ENCODE measurements around the gene NUFIP2. TPM values are rescaled to one million over a fixed set of nuclear protein-coding genes. Genes with fewer than 3 reads are reported as not detected.

Gene NUFIP2
- total RNA-seq, 6 donors from 2014 or later: 17.9 to 85.9 (median 38.4) TPM

DNA sequence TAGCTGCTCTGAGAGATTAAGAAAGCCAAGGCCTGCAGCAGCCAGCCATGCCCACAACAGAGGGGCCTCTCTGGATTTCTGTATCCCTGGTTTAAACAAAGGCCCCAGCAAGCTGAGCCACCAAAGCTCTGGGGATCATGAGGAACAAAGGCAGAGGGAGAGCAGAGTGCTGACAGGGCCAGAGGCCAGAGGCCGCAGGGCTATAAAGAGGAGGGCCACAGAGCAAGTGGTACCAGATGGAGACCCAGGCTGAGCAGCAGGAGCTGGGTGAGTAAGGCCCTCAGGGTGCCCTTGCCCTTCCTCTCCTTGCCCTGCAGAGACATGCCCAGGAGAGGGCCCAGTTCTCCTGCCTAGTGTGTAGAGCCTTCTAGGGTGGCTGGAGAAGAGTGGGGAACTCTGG lies 47.3 kb downstream of the NUFIP2 start, which contains the start of gene CRYBA1:
Gene CRYBA1 (plus strand): TSS at position 232 of the 400 bp plus-strand sequence. CDS start 5 bp downstream, at position 237.
- no peak for ATAC-seq (ENCODE audit: low FRiP score in 2 of 2)
- H3K27ac ChIP-seq: no peak within 1 kb of the TSS
- 56 to 70% methylated on average over 1 of the region's 1 CpG for WGBS, 2 donors

DNA sequence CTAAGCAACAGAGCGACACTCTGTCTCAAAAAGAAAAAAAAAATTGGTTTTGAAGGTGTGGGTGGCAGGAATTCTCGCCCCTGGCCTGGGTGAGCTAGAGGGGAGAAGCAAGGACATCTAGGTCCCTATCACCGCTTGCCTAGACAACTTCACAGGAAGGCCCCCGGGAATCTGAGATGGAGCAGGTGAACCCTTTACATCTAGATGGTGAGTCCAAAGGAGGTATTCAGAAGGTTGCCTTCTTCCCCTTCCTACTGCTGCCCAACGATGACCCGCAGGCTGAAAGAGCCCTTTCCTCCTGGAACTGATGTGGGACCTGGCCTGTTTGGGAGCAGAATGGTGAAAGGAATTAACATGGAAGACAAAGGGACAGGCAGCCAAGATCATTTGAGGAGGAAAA lies 48.5 kb downstream of the NUFIP2 start:
- H3K27ac ChIP-seq: no peak overlapping the region
- DNase-seq (no peak), ATAC-seq (ENCODE audit: low FRiP score in 2 of 2) (no peak)
- TF ChIP-seq POLR2AphosphoS5 (IDR thresholded peaks at IDR 0.05): no peak
- H3K27me3 ChIP-seq: no peaks in the 10 kb centered on the region
- H3K9me3 ChIP-seq: no peaks in the 10 kb centered on the region
- 91 to 96% methylated on average over 6 of the region's 6 CpGs for WGBS, 2 donors
- no peaks in the 10 kb centered on the region for H3K36me3 ChIP-seq
- no peak overlapping the region for H3K4me3 ChIP-seq
- peaks cover 0 to 7% (median 6%) of the 10 kb centered on the region in 4 donors for H3K4me1 ChIP-seq

More for the DNA sequence above, 47.3 kb downstream of the NUFIP2 start, which contains the start of gene CRYBA1:
- DNase-seq: no peak
- Histone ChIP-seq H3K27me3 (no peaks in the 10 kb centered on the region), H3K9me3 (no peaks in the 10 kb centered on the region), H3K36me3 (no peaks in the 10 kb centered on the region), H3K4me3 (no peak within 1 kb of the TSS), H3K4me1 (peaks cover 0 to under 1% (median 0%) of the 10 kb centered on the region in 4 donors)
- TF ChIP-seq POLR2AphosphoS5 (IDR thresholded peaks at IDR 0.05) (no peak), EP300 (IDR thresholded peaks at IDR 0.05) (no peak), POLR2A (IDR thresholded peaks at IDR 0.05) (no peak)
- TF ChIP-seq, protein P1, sequence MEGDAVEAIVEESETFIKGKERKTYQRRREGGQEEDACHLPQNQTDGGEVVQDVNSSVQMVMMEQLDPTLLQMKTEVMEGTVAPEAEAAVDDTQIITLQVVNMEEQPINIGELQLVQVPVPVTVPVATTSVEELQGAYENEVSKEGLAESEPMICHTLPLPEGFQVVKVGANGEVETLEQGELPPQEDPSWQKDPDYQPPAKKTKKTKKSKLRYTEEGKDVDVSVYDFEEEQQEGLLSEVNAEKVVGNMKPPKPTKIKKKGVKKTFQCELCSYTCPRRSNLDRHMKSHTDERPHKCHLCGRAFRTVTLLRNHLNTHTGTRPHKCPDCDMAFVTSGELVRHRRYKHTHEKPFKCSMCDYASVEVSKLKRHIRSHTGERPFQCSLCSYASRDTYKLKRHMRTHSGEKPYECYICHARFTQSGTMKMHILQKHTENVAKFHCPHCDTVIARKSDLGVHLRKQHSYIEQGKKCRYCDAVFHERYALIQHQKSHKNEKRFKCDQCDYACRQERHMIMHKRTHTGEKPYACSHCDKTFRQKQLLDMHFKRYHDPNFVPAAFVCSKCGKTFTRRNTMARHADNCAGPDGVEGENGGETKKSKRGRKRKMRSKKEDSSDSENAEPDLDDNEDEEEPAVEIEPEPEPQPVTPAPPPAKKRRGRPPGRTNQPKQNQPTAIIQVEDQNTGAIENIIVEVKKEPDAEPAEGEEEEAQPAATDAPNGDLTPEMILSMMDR (IDR thresholded peaks at IDR 0.05): no peak

DNA sequence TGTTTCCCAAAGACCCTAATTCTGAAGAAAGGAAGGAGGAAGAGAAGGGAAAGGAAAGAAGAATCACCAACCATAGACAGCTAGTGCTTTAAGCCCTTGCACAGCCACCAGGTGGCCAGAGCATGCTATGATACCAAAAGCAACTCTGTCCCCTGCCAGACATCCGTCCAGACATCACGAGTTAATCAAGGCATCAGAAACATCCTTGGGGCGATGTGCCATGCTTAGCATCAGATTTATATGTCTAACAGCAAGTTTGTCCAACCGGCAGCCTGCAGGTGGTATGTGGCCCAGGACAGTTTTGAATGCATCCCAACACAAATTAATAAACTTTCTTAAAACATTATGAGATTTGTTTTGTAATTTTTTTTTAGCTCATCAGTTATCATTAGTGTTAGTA lies 50.2 kb downstream of the NUFIP2 start:
- 62 to 71% methylated on average over 4 of the region's 4 CpGs for WGBS, 2 donors
- Histone ChIP-seq H3K36me3 (no peaks in the 10 kb centered on the region), H3K9me3 (no peaks in the 10 kb centered on the region), H3K27ac (no peak overlapping the region), H3K4me1 (peaks cover 0 to 9% (median 6%) of the 10 kb centered on the region in 4 donors), H3K4me3 (no peak overlapping the region), H3K27me3 (no peaks in the 10 kb centered on the region)
- no peak for ATAC-seq (ENCODE audit: low FRiP score in 2 of 2)
- TF ChIP-seq POLR2AphosphoS5 (IDR thresholded peaks at IDR 0.05): no peak
- TF ChIP-seq, protein P1 (IDR thresholded peaks at IDR 0.05): peak in 1 of 6 experiments; percentile 12
- no peak for DNase-seq

DNA sequence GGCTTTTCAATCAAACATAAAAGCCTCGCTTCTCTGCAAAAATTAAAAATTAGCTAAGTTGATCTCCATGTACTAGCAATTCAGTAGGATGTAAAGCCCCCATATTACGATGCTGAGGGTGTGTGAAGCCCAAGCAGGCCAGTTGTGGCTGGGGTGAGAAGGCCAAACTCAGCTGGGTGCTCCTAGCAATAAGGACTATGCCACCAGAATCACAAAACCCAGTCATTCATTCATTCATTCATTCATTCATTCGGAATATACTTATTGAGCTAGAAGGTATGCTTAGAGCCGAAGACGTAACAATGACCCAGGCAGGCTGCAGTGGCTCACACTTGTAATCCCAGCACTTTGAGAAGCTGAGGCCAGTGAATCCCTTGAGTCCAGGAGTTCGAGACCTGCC lies 51.2 kb downstream of the NUFIP2 start:
- Histone ChIP-seq H3K36me3 (no peaks in the 10 kb centered on the region), H3K4me3 (no peak overlapping the region), H3K27me3 (no peaks in the 10 kb centered on the region), H3K27ac (no peak overlapping the region), H3K4me1 (peaks cover 0 to 9% (median 6%) of the 10 kb centered on the region in 4 donors), H3K9me3 (no peaks in the 10 kb centered on the region)
- DNase-seq: no peak
- TF ChIP-seq, protein P1 (IDR thresholded peaks at IDR 0.05): no peak
- TF ChIP-seq EP300 (IDR thresholded peaks at IDR 0.05): no peak
- no peak for TF ChIP-seq POLR2AphosphoS5 (IDR thresholded peaks at IDR 0.05)
- no peak for TF ChIP-seq POLR2A (IDR thresholded peaks at IDR 0.05)
- 94 to 96% methylated on average over 6 of the region's 6 CpGs for WGBS, 2 donors
- no peak for ATAC-seq (ENCODE audit: low FRiP score in 2 of 2)

DNA sequence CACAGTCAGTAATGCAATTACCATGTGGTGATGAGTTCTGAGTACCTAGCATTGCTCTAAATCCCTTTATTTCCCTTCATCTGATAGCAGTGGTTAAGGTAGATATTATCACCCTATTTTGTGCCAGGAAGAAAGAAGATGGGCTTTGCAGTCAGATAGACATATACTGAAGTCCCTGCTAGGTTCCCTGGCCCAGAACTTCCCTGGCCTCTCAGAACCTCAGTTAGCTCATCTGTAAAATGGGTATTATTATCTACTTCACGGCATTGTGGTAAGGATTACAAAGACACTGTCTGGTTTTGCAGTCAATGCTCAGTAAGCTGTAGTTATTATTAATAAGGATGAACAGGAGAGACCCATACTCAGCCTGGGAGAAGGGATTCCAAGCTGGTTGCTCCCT lies 51.9 kb downstream of the NUFIP2 start:
- ATAC-seq (ENCODE audit: low FRiP score in 2 of 2): no peak
- Histone ChIP-seq H3K27me3 (no peaks in the 10 kb centered on the region), H3K27ac (no peak overlapping the region), H3K9me3 (no peaks in the 10 kb centered on the region), H3K4me1 (peaks cover 0 to 9% (median 6%) of the 10 kb centered on the region in 4 donors), H3K36me3 (no peaks in the 10 kb centered on the region), H3K4me3 (no peak overlapping the region)
- TF ChIP-seq POLR2A (IDR thresholded peaks at IDR 0.05) (no peak), POLR2AphosphoS5 (IDR thresholded peaks at IDR 0.05) (no peak), EP300 (IDR thresholded peaks at IDR 0.05) (no peak)
- TF ChIP-seq, protein P1 (IDR thresholded peaks at IDR 0.05): no peak
- 92 to 100% methylated on average over 1 of the region's 1 CpG for WGBS, 2 donors
- DNase-seq: no peak

Measured in upper lobe of left lung (tissue), 6 donors.